ENCODE results near the gene PHYHD1.
"Not testable (repeated sequence)": the region's sequence is repeated elsewhere in the genome, so short reads cannot be mapped to it uniquely, and the experiment has no call there.

The PHYHD1 gene

DNA sequence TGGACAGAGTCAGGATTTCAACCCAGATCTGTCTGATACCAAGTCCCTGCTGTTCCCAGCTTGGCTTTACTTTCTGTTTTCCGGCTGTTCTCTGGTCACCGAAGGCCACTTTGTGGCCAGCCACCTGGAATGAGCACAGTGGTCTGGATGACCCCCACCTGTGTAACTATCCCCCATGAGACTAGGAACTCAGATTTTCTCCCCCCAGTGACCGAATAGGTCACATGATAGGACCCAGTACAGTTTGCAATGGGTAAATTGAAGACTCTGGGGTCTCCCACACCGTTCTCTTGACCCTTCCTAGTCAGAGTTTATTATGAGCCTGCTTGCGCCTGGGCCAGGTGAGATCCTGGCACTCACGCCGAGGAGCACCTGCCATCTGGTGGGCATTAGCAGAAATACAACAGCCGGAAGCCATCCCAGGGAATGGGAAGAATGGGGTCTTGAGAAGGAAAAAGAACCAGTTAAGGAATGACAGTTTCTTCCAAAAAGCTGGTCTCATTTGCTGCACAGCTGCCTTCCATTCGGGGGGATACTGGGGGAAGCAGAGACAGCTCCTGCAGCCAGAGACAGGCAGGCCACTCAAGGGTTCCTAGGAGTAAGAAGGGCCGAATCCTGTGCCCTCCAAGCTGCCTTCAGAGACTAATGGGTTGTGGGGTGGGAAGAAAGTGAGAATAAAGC, 7.1 kb downstream of the PHYHD1 start:
- peak; percentile 44 for DNase-seq

DNA sequence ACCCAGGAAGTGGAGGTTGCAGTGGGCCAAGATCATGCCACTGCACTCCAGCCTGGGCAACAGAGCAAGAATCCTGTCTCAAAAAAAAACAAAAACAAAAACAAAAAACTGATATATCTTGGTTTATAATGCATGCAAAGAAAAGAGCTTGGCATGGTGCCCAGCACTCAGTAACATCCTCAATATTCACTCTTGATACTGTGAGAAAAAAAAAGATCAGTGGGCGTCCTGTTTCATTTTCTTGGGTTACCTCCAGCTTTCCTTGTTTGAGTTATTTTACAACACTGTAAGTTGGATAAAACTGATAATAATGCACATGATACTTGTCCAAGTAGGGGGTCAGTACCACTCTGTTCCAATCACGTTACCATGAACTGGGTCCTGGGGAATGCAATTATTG, 7.8 kb downstream of the PHYHD1 start:
- no peak for DNase-seq

DNA sequence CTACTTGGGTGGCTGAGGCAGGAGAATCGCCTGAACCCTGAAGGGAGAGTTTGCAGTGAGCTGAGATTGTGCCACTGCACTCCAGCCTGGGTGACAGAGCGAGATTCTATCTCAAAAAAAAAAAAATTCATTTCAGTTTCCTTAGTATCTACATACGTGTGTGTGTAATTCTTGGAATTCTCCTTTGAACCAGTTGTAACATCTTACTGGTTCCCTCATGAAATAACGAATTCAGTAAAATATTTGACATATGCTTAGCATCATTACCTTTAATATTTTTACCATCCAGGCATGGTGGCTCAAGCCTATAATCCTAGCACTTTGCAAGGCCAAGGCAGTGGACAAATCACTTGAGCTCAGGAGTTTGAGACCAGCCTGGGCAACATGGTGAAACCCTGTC, 8.8 kb downstream of the PHYHD1 start:
- DNase-seq: no peak

DNA sequence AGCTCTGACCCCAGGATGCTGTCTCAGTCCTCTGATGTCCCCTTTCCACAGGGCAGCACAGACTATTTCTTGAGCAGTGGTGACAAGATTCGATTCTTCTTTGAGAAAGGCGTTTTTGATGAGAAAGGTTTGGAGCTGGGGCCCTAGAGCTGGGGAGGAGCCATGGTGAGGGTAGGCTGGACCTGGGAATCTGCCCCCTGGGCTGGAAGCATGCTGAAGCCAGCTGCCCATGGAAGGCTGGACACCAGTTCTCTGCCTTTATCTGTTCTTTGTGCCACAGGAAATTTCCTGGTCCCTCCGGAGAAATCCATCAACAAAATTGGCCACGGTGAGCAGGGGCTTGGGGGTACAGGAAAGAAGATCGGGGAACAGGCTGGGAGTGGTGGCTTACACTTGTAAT, 12.9 kb downstream of the PHYHD1 start:
- no peak for DNase-seq

DNA sequence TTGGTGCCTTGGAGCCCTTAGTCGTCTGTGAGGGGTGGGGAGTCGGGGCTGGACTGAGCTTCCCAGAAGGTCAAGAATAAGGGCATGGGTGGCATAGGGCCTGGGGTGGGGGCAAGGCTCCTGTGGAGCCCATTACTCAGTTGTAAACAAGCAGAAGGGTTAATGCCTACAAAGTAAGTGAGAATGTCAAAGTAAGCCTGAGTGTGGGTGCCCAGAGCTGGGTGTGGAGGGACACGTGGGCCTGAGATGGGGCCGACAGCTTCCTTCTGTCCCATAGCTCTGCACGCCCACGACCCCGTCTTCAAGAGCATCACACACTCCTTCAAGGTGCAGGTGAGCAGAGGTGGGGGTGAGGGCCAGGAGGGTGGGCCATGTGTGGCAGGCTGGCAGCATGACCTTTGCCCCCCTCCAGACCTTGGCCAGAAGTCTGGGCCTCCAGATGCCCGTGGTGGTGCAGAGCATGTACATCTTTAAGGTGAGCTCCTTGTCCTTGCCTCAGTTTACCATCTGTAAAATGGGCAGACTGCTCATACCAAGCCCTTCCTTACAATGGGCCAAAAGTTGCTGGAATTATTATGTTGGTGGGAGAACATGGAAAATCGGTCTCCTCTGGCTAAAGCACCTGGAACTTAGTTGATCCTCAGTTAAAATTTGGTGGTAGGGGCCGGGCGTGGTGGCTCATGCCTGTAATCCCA, 15.5 kb downstream of the PHYHD1 start:
- DNase-seq: no peak

DNA sequence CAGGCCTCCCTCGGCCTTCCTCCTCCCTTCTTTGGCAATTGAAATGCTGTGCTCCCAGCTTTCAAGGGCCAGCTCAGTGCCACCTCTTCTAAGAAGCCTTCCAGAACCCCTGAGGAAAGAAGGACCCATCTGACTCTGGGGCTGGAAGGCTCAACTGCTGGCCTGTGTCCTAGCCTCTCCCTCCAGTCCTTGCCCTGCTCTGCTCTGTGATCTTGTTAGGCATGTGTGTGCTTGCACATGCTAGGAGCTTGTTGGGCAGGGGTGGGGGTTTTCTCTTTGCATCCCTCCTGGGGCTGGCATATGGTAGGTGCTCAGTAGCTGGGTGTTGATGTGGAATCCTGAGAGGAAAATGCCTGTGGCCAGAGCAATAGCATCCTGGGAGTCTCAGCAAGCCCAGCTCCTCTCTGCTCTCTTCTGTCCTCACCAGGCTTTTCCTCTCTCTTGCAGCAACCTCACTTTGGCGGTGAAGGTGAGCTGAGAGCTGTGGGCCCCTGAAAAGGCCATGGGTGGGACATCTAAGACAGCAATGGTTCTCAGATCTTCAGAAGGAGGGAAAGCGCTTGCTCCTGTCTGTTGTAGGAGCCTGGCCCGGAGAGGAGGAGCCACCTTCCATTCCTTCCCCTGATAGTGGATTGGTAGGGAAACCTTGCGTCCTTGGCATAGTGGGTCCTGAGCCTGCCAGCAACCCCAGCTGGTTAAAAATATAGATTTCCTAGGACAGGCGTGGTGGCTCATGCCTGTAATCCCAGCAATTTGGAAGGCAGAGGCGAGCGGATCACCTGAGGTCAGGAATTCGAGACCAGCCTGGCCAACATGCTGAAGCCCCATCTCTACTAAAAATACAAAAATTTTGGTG, 16.8 kb downstream of the PHYHD1 start:
- no peak for DNase-seq

DNA sequence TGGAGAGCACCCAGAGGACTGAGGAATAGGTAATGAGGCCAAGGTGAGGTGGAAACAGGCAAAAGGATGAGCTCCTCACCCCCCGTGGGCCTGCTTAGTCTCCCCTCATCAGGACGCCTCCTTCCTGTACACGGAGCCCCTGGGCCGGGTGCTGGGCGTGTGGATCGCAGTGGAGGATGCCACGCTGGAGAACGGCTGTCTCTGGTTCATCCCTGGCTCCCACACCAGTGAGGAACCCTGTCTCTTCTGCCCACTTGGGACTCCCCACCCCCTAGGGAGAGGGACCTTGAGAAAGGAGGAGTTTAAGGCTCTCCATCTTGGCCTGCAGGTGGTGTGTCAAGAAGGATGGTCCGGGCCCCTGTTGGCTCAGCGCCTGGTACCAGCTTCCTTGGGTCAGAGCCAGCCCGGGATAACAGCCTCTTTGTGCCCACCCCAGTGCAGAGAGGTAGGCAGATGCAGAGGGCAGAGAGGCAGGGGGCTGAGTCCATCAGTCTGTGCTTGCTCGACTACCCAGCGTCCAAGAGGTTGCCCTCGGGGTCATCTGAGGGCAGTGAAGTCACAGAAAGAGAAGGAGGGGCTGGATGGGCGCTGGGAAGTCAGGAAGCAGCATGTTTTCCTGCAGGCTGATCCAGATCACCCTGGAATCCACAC, 19.6 kb downstream of the PHYHD1 start:
- no peak for DNase-seq

DNA sequence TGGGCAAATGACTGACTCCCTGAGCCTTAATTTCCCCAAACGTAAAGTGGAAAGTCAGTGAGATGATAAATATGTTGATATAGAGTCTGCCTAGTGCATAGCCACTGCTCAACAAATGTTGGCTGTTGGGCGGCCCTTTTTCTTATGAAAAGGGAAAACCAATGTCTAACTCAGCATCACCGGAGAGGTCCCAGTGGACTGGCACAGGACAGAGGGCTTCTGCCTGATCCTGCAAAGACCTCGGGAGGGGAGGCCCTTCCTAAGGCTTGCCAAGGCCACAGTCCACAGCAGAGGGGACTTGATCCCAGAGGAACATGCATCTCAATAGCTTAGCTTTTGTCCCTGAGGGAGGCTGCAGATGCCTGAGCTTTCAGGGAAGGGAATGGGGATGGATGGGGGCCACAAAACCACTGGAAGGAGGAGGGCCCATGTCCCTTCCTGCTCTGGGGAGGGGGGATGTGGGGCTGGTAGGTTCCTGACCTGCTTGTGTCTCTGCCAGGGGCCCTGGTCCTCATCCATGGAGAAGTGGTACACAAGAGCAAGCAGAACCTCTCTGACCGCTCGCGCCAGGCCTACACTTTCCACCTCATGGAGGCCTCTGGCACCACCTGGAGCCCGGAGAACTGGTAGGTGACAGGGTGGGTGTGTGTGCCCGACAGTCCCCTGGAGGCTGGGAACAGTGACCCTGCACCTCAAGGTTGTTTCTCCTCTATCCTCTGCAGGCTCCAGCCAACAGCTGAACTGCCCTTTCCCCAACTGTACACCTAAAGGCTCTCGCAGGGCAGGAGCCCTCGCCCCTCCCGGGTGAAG, 20.4 kb downstream of the PHYHD1 start:
- DNase-seq: no peak

DNA sequence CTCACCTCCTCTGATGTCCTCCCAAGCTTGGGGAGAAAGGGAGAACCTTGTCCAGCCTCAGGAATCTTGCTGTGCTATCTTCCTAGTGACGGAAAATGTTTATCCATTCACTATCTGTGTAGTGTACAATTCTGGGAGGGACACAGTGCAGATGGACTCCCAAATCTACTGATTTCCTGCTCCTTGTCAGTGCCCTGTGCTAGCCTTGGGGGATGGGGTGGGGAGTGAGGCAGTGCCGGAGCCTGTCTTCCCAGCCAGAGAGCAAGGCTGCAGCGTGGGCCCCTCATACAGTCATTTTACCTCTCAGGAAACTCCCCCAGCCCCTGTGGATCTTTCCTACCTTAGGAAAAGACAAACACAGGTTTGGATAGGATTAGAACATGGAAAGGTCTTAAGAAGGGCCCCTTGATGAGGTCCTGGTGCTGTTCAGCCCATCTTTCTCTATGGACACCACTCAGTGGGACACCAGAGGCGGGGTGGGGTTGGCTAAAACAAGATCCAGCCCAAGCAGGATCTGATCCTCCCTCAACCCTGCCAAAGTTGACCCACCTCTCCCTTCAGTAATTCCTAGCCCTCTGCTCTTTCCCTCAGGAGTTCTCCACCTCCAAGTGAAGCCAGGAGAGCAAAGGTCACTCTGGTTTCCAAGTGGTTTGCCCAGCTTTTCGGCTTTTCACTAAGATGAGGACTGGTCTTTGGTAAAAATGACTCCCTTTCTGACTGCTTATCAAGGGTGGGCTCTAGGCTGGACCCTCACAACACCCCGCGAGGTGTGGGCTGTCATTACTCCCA, 23.2 kb downstream of the PHYHD1 start:
- no peak for DNase-seq

DNA sequence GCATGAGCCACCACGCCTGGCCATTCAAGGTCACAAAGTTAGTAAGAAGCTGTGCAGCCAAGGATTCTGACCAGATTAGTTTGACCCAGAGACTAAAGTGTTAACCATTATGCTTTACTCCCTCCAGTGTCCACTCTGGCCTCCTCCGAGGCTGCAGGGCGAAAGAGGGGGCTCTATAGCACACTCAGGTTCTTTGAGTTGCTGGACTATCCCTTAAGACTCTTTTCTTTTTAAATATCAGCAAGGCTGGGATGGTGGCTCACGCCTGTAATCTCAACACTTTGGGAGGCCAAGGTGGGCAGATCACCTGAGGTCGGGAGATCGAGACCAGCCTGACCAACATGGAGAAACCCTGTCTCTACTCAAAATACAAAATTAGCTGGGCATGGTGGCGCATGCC, 24.2 kb downstream of the PHYHD1 start:
- DNase-seq: not testable (repeated sequence)

DNA sequence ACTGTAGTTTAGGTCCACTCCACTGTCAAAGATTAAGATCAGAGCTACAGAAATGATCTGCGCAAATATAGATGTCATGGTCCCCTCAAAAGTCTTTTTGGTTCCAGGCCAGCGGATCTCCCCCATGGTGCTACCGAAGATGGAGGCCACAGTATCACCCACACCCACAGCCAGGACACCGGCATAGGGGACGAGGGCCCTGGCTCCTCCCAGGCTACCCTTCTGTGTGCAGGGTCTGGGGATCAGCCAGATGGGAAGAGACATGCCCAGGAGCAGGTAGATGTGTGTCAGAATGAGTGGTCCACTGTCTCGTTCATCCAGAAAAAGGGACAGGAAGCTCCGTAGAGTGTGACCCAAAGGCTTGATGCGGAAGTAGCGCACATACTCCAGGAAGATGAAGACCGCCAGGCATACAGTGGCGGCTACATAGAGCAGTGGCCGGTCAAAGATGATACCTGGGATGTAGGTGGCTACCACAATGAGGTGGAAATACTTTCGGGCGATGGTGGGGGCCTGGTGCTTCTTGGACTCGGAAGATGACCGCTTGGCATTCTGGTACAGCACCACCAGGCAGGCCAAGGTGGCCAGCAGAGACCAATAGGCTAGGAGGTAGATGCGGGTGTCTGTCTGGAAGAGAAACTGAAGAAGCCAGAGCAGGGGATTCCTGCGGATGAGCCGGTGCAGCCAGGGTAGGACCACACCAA, 25.2 kb downstream of the PHYHD1 start:
- DNase-seq: no peak

DNA sequence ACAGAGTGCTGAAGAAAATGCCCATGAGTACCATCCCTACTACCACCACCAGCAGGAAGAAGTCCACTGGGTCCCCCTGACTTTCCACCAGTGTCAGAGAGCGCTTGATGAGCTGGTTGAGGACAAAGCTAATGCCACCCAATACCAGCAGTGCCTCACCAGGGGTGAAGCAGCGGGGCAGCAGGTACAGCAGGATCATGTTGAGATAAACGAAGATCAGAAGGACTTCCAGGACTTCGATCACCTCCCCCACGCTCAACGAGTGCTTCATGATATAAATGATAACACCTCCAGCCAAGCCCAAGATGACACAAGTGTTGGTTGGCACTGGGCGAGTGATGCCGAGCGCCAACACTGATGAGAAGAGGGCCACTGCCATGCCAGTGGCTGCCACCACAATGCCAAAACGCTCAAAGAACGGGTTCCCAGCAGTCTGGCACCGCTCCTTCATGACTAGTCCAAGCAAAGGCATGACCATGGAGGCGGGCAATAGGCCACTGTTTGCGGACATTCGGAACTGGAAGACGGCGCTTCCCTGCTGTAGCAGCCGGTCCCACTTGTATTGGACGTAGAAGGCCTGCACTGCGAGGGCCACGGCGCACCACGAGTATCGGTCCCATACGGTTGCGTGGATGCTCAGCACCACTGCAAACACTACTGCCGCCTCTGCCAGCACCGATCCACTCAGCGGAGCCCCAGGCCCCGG, 25.9 kb downstream of the PHYHD1 start:
- DNase-seq: peak; percentile 13

DNA sequence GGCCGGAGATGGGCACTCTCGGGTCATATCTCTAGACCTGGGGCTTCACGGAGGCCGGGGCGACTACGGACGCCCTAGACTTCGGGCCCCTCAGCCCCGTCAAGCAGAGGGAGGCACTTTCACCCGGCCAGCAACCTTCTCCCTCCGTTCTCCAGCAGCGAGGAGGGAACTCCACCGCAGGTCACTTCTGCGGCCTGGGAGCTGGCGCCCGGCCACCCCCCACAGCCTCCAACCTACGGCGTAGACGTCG, 26.4 kb downstream of the PHYHD1 start:
- DNase-seq: no peak

DNA sequence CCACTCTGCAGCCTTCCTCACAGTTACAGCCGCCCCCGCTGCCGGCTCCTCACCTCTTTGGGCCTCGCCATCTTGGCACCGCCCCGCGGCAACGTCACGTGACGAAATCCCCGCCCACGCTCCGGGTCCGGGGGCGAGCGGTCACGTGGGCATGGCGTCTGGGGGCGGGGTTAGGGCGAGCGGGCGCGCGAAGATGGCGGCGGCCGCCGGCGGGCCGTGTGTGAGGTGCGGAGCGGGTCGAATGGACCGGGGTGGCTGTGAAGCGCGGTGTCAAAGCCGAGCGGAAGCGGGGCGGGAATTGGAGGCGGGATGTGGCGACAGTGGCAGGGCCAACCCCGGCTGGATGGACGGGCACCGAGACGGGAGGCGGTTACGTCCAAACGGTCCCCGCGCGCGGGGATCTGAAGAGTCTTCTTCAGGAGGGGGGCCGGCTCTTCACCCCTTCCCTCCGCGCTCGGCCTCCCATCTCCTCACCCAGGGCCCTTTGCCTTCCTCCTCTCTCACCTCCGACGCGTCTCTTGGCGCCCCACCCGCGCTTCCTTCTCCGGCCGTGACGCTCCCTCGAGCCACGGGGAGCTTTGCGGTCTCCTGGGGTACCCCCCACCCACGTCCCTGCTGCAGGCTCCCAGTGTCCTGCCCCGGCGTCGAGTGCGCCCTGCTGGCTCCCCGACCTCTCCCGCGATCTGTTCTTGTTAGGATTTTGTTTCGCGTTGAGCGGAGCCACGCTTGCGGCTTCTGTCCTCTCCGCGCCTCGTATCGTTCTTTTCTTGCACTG, 26.9 kb downstream of the PHYHD1 start, which contains the start of the genes DOLK and NUP188:
Gene DOLK, minus strand, starts transcription at position 77 of the 775 bp plus-strand sequence. CDS start 300 bp downstream, outside the sequence.
Gene NUP188, plus strand, starts transcription at position 173 of the 775 bp plus-strand sequence. Its CDS starts 21 bp downstream, at position 194.
- peak; percentile 60 for DNase-seq

DNA sequence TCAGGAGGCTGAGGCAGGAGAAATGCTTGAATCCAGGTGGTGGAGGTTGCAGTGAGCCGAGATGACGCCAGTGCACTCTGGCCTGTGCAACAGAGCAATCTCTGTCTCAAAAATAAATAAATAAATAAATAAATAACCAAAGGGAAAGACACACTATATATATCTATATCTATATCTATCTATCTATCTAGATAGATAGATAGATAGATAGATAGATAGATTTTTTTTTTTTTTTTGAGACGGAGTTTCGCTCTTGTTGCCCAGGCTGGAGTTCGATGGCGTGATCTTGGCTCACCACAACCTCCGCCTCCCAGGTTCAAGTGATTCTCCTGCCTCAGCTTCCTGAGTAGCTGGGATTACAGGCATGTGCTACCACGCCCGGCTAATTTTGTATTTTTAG, 40.6 kb downstream of the PHYHD1 start:
- not testable (repeated sequence) for DNase-seq

DNA sequence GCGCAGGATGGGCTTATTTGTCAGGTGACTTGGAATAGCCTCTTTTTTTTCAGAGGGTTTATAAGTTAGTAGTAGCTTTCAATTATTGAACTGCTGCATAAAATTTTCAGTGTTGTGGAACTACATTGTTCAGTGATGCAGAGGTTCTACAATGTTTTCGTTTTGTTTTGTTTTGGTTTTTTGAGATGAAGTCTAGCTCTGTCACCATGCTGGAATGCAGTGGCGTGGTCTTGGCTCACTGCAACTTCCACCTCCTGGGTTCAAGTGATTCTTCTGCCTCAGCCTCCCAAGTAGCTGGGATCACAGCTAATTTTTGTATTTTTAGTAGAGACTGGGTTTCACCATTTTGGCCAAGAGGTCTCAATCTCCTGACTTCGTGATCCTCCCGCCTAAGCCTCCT, 48.7 kb downstream of the PHYHD1 start:
- DNase-seq: no peak

DNA sequence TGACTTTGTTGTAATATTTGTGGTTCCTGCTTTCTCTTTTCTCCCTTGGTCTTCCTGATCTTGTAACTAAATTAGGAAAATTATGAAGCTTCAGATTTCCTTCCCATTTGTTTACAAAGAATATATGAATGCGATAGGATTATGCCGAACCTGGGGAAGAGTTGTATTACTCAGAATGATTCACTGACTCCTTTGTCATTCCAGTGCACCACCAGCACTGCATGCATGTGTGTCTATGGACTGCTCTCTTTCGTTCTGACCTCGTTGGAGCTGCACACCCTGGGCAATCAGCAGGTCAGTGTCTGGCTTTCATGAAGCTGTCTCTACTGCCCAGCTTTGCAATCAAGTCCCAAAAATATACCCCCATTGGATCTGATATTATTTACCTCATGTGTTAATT, 52.2 kb downstream of the PHYHD1 start:
- DNase-seq: peak; percentile 13

DNA sequence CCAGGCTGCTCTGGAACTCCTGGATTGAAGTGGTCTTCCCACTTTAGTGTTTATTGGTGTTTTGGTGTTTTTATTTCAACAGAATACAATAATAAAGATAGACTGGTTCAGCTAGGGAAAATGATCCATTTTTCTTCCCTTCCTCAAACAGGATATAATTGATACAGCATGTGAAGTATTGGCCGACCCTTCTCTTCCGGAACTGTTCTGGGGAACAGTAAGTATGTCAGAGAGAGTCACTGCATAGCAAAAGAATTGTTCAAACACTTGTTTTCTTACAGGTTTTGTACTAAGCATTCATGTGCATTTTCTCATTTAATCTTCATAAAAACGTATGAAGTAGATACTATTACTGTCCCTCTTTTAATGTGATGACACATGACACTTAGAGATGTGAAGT, 58.3 kb downstream of the PHYHD1 start:
- DNase-seq: no peak

DNA sequence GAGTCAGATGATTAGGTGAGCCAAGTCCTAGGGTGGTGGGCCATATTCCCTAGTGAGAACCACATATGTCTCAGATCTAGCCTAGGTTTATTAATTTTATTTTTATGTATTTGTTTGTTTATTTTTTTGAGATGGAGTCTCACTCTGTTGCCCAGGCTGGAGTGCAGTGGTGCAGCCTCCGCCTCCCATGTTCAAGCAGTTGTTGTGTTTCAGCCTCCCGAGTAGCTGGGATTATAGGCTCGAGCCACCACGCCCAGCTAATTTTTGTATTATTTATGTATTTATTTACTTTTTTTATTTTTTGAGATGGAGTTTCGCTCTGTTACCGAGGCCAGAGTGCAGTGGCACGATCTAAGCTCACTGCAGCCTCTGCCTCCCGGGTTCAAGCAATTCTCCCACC, 62.8 kb downstream of the PHYHD1 start:
- DNase-seq: no peak

All from kidney glomerular epithelial cell (primary cell).